Endothelial cell of umbilical vein (primary cell): ENCODE results near the gene SPPL3. TPM values are rescaled to one million over a fixed set of nuclear protein-coding genes. Genes with fewer than 3 reads are reported as not detected.

Experiments
- BruUV-seq: library from RNA; stranded (reverse); fragments of 400-500 nt; replicated peaks from 2 replicates; lab custom pipeline; 2021; lab: Mats Ljungman, UMichigan
- CTCF ChIA-PET: fragments of 300-600, 350-600 bp; sonication (Branson Sonifier 250); formaldehyde crosslinking; loops from one replicate; lab custom pipeline; 2021; ENCODE audit warnings: antibody characterized with exemption, inconsistent platforms; lab: Charles Lee
- POLR2A ChIA-PET: fragments of 300-600, 350-600 bp; sonication (Branson Sonifier 250); formaldehyde crosslinking; loops from one replicate; lab custom pipeline; 2021; ENCODE audit warnings: antibody characterized with exemption, inconsistent platforms; lab: Charles Lee
- DNase-seq: peaks from one replicate; pipeline ENCODE4 v3.0.0-alpha.2; 2011; ENCODE audit warnings: low read depth, low spot score
- FAIRE-seq: peaks from 2 replicates; lab custom pipeline; 2011; peaks lifted over from hg19 to GRCh38; lab: Jason Lieb, UNC
- H2AFZ ChIP-seq: 2 replicates; pipeline ENCODE4 v1.6.0; 2012; ENCODE audit warnings: low read depth, low read length, control low read depth, inconsistent platforms
- H3K27ac ChIP-seq: 2 replicates; pipeline ENCODE4 v1.5.1; 2011; ENCODE audit warnings: low read depth, mild to moderate bottlenecking, control low read depth, low read length, moderate library complexity; ENCODE audit not compliant: insufficient read depth
- H3K27me3 ChIP-seq, 2 experiments: 2 replicates each; pipeline versions ENCODE4 v1.6.0 to v1.6.1; 2011; ENCODE audit warnings: low read length in 2 of 2, mixed read lengths in 1 of 2; ENCODE audit not compliant: control insufficient read depth in 2 of 2, insufficient read depth in 2 of 2
- H3K36me3 ChIP-seq, 2 experiments: 2 replicates in 1 of 2; 3 replicates in 1 of 2; pipeline ENCODE4 v1.5.1; 2011; ENCODE audit warnings: low read length in 2 of 2, mild to moderate bottlenecking in 1 of 2, moderate library complexity in 1 of 2; ENCODE audit not compliant: control insufficient read depth in 2 of 2, insufficient read depth in 2 of 2; ENCODE audit errors: extremely low read depth in 1 of 2
- H3K4me1 ChIP-seq: 3 replicates; pipeline ENCODE4 v1.5.1; 2011; ENCODE audit warnings: mild to moderate bottlenecking, low read length; ENCODE audit not compliant: control insufficient read depth, insufficient read depth; ENCODE audit errors: extremely low read depth
- H3K4me2 ChIP-seq: 2 replicates; pipeline ENCODE4 v1.6.1; 2011; ENCODE audit warnings: low read length, control low read depth, mixed read lengths; ENCODE audit not compliant: insufficient read depth
- H3K4me3 ChIP-seq, 3 experiments: fragments of 200-600 bp in 1 of 3; sonication (generic), shearing (Covaris generic) in 1 of 3; replicated peaks in 1 of 3; 2 replicates each; pipeline ENCODE4 v1.5.1; 2011 to 2016; ENCODE audit warnings: control low read depth in 3 of 3, low read length in 3 of 3, mild to moderate bottlenecking in 2 of 3, inconsistent platforms in 1 of 3, low read depth in 1 of 3, moderate library complexity in 1 of 3; ENCODE audit not compliant: insufficient read depth in 1 of 3
- H3K79me2 ChIP-seq: 2 replicates; pipeline ENCODE4 v1.6.0; 2012; ENCODE audit warnings: low read length, inconsistent platforms; ENCODE audit not compliant: control insufficient read depth, insufficient read depth
- H3K9ac ChIP-seq: replicated peaks from 2 replicates; pipeline ENCODE3; 2011; ENCODE audit warnings: low read length, control low read depth; ENCODE audit not compliant: insufficient read depth; ENCODE audit errors: extremely low read depth
- H3K9me1 ChIP-seq: replicated peaks from 3 replicates; pipeline ENCODE4 v1.6.0; 2011; ENCODE audit warnings: mild to moderate bottlenecking, low read length; ENCODE audit not compliant: control insufficient read depth, insufficient read depth; ENCODE audit errors: extremely low read depth
- H3K9me3 ChIP-seq: replicated peaks from 2 replicates; pipeline ENCODE4 v1.5.1; 2012; ENCODE audit warnings: low read length, inconsistent platforms; ENCODE audit not compliant: control insufficient read depth, insufficient read depth
- H4K20me1 ChIP-seq: replicated peaks from 2 replicates; pipeline ENCODE3; 2011; ENCODE audit warnings: mild to moderate bottlenecking, low read length; ENCODE audit not compliant: control insufficient read depth, insufficient read depth; ENCODE audit errors: extremely low read depth
- EZH2 ChIP-seq: IDR thresholded peaks from 2 replicates; pipeline ENCODE4 v1.6.1; 2012; ENCODE audit warnings: borderline replicate concordance, low read depth, mild to moderate bottlenecking, moderate library complexity, low read length, inconsistent platforms; ENCODE audit not compliant: severe bottlenecking
- FOS ChIP-seq: IDR thresholded peaks from 2 replicates; pipeline ENCODE4 v1.6.1; 2011; ENCODE audit warnings: mild to moderate bottlenecking, low read length, moderate library complexity, borderline replicate concordance; ENCODE audit not compliant: insufficient read depth
- GATA2 ChIP-seq: IDR thresholded peaks from 2 replicates; pipeline ENCODE4 v1.7.0; 2011; ENCODE audit warnings: low read depth, mild to moderate bottlenecking, moderate library complexity, mixed read lengths, low read length; ENCODE audit not compliant: insufficient read length, insufficient read depth
- JUN ChIP-seq: IDR thresholded peaks from 2 replicates; pipeline ENCODE4 v1.6.1; 2011; ENCODE audit warnings: borderline replicate concordance, low read depth; ENCODE audit not compliant: insufficient read length, insufficient read depth
- POLR2A ChIP-seq: IDR thresholded peaks from 2 replicates; pipeline ENCODE4 v1.6.1; 2012; ENCODE audit warnings: low read depth, mild to moderate bottlenecking, control low read depth, low read length
- POLR2AphosphoS5 ChIP-seq: IDR thresholded peaks from 2 replicates; pipeline ENCODE4 v1.6.1; 2012; ENCODE audit warnings: low read depth, mild to moderate bottlenecking, control low read depth, low read length, moderate library complexity; ENCODE audit not compliant: insufficient read depth
- dilution Hi-C: fragments of 300-500 bp; cut with MboI; formaldehyde crosslinking; loops from one replicate; pipeline ENCODE4 v1.15.0; 2019; ENCODE audit warnings: low sequenced_read_pairs; ENCODE audit not compliant: extremely low pct_ligation_motif_present
- intact Hi-C: fragments of 100-400 bp; cut with micrococcal nuclease; formaldehyde crosslinking; loops from one replicate; pipeline ENCODE4 v1.10.0; 2022
- polyA plus RNA-seq, 4 experiments: library from polyadenylated mRNA; depleted of rRNA in 3 of 4; stranded (reverse) in 3 of 4; unstranded in 1 of 4; fragments of >200 nt; gene quantifications; 2 replicates each; pipeline versions ENCODE4 v1.2.1 to v1.2.3, GENCODE V29; 2011 to 2012; ENCODE audit warnings: missing spikeins in 1 of 4
- total RNA-seq: library from RNA; stranded (reverse); gene quantifications from 2 replicates; pipeline ENCODE4 v1.2.3, GENCODE V29; 2021
- TF ChIP-seq, protein P1 (sequence below), 2 donors: IDR thresholded peaks; 1 replicate in 1 of 2; 2 replicates in 1 of 2; pipeline ENCODE4 v1.5.1; 2011; ENCODE audit warnings: low read length in 2 of 2, mild to moderate bottlenecking in 2 of 2, moderate library complexity in 2 of 2, control low read depth in 1 of 2, inconsistent platforms in 1 of 2, low read depth in 1 of 2; ENCODE audit not compliant: insufficient read depth in 1 of 2; ENCODE audit errors: extremely low read depth in 1 of 2

Gene SPPL3
- total and polyA plus RNA-seq, 2 donors (not counting 3 experiments of a cell fraction or from before 2014, with no cell fraction given): 30.6 to 53.0 TPM

DNA sequence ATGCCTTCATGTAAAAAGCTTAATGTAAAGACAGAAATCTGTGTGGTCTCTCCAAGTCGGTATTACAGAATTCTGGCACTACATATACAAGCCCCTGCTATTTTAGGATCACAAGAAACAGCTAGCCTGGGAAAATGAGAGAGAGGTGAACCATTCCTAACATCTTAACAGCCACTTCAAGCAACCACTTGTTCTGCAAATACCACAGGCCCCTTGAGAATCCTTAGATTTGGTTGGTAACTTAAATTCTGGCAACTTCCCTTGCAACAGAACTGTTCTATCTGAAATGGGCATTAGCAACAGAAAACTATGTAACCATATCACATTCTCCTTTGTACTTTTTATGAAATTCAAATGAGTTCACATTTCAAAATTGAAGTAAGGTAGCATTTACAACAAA lies 68.5 kb downstream of the SPPL3 start:
- CTCF ChIA-PET: interaction anchor here (1.1 to 1.7 kb wide), 3 partner anchors 11 to 21 kb away, joined by 4 to 6 read pairs (median 4); no protein-coding TSS in a partner anchor
- FAIRE-seq: no peak

DNA sequence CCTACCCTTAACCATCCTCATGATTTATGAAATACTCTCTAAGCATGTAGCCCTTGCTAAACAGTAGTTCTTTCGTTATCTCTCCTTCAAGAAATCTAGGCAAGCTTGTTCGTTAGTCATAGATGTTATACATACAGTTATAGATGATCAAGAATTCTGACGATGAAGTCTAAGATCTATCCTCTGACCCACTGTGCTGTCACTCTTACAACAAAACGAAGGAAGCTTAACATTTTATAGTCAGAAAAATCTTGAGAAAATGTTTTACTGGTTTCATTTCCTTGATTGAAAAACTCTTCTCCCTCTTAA lies 68.9 kb downstream of the SPPL3 start:
- Histone ChIP-seq H3K4me3 (no peak overlapping the region), H3K27me3 (no peaks in the 10 kb centered on the region), H3K36me3 (no peaks in the 10 kb centered on the region), H2AFZ (no peak overlapping the region), H3K79me2 (peaks cover 12% of the 10 kb centered on the region), H3K9ac (no peak overlapping the region), H3K27ac (no peak overlapping the region), H4K20me1 (peaks cover 13% of the 10 kb centered on the region), H3K9me3 (no peaks in the 10 kb centered on the region), H3K4me1 (peaks cover 2% of the 10 kb centered on the region), H3K4me2 (no peak overlapping the region), H3K9me1 (no peaks in the 10 kb centered on the region)
- FAIRE-seq (peak; percentile 35), DNase-seq (no peak)
- ChIA-PET CTCF (interaction anchor here (1.1 to 1.7 kb wide), 3 partner anchors 11 to 22 kb away, joined by 4 to 6 read pairs (median 4); no protein-coding TSS in a partner anchor), POLR2A (interaction anchor here (0.6 kb wide), 1 partner anchor 50 kb away, joined by 3 read pairs; no protein-coding TSS in a partner anchor)
- intact Hi-C loops: no loop called here
- dilution Hi-C loops: no loop called here
- no TSS peak for BruUV-seq
- no peak for TF ChIP-seq GATA2
- TF ChIP-seq JUN: no peak
- no peak for TF ChIP-seq FOS
- TF ChIP-seq POLR2AphosphoS5: no peak

More for the DNA sequence above, 68.5 kb downstream of the SPPL3 start:
- Histone ChIP-seq H3K36me3 (no peaks in the 10 kb centered on the region), H3K27me3 (no peaks in the 10 kb centered on the region), H3K9me1 (no peaks in the 10 kb centered on the region), H3K4me1 (peaks cover under 1% of the 10 kb centered on the region), H3K27ac (no peak overlapping the region), H4K20me1 (peaks cover 12% of the 10 kb centered on the region), H2AFZ (no peak overlapping the region), H3K79me2 (peaks cover 12% of the 10 kb centered on the region), H3K9me3 (no peaks in the 10 kb centered on the region), H3K4me2 (no peak overlapping the region), H3K4me3 (no peak overlapping the region), H3K9ac (no peak overlapping the region)
- no peak for DNase-seq
- TF ChIP-seq EZH2 (no peak), POLR2A (no peak), POLR2AphosphoS5 (no peak), JUN (no peak), FOS (no peak)
- TF ChIP-seq, protein P1, sequence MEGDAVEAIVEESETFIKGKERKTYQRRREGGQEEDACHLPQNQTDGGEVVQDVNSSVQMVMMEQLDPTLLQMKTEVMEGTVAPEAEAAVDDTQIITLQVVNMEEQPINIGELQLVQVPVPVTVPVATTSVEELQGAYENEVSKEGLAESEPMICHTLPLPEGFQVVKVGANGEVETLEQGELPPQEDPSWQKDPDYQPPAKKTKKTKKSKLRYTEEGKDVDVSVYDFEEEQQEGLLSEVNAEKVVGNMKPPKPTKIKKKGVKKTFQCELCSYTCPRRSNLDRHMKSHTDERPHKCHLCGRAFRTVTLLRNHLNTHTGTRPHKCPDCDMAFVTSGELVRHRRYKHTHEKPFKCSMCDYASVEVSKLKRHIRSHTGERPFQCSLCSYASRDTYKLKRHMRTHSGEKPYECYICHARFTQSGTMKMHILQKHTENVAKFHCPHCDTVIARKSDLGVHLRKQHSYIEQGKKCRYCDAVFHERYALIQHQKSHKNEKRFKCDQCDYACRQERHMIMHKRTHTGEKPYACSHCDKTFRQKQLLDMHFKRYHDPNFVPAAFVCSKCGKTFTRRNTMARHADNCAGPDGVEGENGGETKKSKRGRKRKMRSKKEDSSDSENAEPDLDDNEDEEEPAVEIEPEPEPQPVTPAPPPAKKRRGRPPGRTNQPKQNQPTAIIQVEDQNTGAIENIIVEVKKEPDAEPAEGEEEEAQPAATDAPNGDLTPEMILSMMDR (IDR thresholded peaks at IDR 0.05; ENCODE audit: extremely low read depth in 1 of 2, insufficient read depth in 1 of 2, low read depth in 1 of 2, low read length in 2 of 2): no peak
- POLR2A ChIA-PET: interaction anchor here (0.6 kb wide), 1 partner anchor 51 kb away, joined by 3 read pairs; no protein-coding TSS in a partner anchor
- intact Hi-C loops: no loop called here
- BruUV-seq: no TSS peak
- dilution Hi-C loops: no loop called here
